ENCODE results near the gene KNG1.
"Not testable (repeated sequence)": the region's sequence is repeated elsewhere in the genome, so short reads cannot be mapped to it uniquely, and the experiment has no call there.

Gene KNG1

DNA sequence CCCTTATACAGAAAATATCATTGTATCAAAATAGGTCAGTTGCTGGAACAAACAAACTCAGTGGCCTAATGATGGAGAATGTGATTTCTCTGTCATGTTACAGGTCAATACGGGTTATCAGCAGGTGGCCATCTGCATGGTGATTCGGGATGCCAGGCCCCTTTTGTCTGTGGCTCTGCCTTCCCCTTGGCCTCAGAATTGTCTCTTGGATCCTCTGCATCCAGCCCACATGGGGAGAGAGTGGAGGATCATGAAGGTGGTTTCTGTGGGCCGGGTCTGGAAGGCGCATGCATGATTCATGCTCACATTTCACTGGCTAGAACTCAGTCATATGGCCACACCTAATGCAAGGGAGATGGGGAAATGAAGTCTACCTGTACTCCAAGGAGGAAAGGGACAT lies 6.5 kb upstream of the KNG1 start:
- not testable (repeated sequence) for DNase-seq

DNA sequence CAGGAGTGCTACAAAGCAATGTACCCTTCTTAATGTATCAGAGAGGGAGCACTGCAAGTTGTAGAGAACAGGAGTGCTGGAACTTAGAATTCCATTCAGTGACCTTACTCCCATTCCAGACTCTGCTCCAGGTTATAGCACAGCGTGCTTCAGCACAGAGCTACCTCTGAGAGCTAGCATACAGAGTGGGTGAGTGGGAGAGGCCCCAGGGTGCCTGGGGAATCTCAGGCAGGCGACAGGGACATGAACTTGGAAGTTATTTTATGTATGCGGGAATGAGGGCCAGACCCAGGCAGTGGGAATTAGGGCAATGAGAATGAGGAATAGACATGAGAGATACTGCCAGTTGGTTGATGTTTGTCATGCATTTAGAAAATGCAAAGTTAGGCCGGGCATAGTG lies 3.7 kb upstream of the KNG1 start:
- DNase-seq: no peak

DNA sequence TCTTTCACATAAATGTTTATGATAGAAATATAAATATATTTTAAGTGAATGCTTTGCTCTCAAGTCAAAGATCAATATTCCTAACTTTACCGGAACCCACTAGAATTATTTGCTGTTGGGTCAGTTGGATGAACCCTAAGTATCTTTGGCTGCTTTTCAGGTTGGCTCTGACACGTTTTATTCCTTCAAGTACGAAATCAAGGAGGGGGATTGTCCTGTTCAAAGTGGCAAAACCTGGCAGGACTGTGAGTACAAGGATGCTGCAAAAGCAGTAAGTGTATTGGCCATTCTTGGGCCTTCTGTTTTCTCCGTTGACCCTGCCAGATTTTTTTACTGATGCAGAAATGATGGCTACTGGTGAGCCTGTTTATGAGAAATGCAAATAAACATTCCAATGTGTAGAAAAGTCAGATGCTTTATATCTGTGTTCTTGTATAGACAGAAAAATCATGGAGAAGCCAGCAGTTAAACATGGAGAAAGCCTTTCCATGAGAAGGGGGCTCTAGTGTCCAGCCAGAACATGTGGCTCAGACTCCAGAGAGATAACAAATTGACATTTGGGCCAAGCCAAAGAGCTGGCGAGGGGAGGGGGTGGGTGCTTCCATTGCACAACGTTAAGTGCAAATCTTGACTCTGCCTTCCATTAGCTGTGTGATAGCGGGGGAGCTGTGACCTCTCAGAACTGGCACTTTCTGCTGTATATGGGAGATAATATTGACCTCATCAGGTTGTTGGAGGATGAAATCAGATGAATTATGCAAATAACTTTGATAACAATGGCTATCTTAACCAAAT lies 3.0 kb downstream of the KNG1 start:
- DNase-seq: no peak

DNA sequence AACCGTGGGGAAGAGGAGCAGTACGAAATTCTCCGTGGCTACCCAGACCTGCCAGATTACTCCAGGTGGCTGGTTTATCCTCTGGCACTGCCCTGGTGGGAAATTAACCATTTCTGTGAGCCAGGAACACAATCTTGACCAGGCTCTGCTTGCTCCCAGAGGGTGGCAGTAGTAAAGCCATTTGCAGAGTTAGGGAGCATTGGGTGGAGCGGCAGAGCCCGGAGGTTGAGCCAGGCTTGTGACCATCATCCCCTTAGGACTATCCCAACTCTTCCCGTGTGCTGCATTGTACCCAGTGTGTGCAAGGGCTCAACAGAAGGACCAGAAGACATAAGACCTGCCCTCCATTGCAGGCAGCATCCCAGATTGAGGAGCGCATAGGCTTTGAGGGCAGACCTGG lies 5.3 kb downstream of the KNG1 start:
- DNase-seq: no peak

DNA sequence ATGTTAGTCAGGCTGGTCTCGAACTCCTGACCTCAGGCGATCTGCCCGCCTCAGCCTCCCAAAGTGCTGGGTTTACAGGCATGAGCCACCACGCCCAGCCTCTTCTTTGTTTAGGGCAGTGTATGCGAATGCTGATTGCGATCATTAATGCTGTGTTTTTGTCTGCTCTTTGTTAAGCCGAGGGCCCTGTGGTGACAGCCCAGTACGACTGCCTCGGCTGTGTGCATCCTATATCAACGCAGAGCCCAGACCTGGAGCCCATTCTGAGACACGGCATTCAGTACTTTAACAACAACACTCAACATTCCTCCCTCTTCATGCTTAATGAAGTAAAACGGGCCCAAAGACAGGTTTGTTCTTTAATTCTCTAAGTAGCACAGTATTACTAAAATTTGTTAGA lies 7.8 kb downstream of the KNG1 start:
- DNase-seq: no peak

DNA sequence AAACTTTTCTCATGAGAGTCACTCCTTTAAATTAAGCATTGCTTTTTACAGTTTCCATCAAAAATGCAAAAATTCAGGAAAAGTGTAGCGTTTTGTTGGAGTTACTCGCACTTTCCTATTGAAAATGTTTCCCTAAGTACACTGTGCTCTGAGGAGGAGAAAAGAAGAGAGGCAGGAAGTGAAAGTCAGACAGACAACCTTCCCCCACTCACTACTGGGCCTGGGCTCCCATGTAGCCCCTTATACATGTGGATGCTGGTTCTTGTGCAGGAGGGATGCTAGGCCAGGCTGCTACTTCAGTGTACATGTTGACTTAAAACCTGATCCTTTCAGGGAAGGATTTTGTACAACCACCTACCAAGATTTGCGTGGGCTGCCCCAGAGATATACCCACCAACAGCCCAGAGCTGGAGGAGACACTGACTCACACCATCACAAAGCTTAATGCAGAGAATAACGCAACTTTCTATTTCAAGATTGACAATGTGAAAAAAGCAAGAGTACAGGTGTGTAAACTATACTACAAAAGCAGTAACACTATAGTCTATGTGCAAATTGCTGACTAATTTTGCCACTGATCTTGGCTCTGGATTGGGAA lies 15.1 kb downstream of the KNG1 start:
- DNase-seq: no peak

DNA sequence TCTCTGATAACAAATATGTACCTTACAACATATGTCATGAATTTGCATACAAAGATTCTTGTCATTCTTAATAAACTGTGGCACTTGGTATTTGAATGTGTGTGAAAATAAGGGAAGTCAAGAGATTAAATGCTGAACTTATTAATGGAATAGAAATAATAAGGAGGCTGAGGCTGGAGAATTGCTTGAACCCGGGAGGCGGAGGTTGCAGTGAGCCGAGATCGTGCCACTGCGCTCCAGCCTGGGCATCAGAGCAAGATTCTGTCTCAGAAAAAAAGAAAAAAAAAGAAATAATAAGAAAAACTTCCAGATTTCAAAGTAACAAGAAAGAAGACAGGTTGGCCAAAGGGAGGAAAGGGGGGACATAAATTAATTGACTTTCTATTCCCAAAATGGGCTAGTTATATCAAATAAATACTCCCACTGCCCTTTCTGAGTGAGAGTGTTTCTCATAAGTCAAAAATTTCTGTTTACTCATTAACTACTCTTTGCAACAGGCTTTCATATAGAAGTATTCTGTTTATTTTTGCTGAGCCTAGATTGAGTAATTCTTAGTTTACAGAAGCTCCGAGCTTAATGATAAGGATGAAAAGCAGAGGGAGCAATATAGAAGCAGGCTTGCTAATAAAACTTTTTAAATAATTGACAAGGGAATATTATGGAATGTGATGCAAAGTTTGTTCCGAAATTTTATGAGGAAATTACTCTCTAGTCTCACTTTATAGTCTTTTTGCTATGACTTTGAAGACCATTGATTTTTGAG lies 25.6 kb downstream of the KNG1 start:
- no peak for DNase-seq

DNA sequence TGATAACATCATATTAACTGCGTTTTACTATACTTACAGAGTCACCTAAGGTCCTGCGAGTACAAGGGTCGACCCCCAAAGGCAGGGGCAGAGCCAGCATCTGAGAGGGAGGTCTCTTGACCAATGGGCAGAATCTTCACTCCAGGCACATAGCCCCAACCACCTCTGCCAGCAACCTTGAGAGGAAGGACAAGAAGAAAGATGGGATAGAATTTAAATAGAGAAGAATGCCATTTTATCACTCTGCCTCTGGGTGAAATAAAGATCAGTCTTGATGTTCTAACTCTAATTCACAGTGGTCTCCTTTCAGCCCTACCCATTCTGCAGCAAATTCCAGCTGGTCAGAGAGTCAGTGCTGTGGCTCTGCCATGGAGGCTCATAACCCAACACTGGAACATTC lies 26.5 kb downstream of the KNG1 start:
- DNase-seq: no peak

DNA sequence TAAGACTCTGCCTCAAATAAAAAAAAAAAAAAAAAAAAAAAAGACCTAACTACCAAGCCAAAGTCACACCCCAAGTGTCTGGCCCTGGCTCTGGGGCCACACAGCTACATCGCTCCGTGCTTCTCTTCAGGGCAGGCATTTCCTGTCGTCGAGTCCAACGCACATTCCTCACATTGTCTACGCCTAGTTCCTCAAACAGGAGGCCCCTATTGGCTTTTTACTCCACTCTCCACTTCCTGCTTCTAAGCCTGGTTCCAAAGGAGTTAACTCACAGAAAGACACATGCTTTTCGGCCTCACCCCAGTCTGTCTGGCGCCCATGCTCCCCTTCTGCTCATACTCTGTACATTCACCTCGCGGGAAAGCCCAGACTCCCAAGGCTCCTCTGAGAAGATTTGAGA lies 28.8 kb downstream of the KNG1 start:
- DNase-seq: peak; percentile 33

DNA sequence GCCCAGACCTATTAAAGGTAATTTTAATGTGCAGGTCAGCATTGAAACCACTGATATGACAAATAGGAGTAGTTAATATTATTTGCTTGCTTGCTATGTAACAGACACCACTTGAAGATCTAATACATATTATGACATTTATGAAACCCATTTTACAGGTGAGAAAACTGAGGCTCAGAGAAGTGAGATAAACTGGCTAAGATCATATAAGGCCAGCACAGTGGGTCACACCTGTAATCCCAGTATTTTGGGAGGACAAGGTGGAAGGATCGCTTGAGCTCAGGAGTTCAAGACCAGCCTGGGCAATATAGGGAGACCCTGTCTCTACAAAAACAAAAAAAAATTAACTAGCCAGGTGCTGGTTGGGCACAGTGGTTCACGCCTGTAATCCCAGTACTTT lies 33.2 kb downstream of the KNG1 start:
- DNase-seq: no peak

DNA sequence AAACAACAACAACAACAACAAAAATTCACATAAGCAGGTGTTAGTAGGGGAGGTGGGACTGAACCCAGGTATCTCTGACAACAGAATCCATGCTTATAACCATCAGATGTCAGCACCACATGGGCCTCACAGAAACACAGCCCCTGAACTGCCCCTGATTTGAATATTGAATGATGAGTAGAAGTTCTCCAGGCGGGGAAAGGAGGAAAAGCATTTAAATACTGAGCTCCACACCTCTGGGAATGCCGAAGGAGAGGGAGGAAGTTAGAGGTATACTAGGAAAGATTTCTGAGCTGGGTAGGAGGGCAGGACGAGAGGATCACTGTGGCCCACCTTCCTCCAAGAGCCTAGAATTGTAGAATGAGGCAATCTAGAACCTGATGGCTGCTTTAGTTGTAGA lies 34.3 kb downstream of the KNG1 start:
- DNase-seq: no peak

DNA sequence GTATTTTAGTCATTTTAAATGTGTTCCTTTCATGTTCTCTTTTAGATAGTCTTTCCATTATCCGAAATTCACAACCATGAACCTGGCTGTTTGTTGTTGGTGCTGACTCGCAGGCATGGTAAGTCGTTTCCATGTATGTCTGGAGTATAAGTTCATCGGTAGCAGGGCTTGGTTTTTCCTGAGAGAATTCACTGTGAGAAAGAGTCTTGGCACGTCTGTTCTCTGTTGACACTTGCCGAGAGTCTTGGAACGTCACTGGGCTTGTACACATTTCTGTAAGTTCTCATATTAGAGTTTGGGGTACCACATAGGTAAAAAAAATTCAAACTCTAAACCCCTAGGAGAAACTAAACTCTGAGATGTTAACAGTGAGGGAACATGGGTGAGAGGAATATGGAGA lies 36.8 kb downstream of the KNG1 start:
- DNase-seq: no peak

DNA sequence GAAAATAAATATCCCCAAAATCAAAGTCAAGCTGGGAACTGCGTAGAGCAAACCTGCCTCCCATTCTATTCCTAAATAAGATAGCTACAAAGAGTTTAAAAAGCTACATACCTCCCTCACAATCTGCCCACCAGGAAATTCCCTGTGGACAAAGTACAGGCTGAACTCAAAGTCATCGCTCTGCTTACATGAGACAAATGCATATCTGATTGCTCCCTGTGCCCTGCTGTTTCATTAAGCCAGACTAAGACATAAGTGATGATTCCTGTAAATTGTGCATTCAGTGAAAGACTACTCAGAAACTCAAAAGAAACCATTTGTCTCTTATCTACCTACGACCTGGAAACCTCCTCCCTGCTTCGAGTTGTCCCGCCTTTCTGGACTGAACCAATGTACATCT lies 37.7 kb downstream of the KNG1 start:
- no peak for DNase-seq

DNA sequence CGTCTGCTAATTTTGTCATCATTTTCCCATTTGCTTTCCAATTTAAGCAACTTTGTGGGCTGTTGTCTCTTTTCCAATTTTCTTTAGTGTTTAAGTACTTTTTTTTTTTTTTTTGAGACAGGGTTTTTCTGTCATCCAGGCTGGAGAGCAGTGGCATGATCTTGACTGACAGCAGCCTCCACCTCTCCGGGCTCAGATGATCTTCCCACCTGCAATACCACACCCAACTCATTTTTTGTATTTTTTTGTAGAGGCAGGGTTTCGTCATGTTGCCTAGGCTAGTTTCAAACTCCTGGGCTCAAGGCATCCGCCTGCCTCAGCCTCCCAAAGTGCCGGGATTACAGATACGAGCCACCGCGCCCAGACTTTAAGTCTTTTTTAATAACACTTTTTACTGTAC lies 40.1 kb downstream of the KNG1 start:
- no peak for DNase-seq

DNA sequence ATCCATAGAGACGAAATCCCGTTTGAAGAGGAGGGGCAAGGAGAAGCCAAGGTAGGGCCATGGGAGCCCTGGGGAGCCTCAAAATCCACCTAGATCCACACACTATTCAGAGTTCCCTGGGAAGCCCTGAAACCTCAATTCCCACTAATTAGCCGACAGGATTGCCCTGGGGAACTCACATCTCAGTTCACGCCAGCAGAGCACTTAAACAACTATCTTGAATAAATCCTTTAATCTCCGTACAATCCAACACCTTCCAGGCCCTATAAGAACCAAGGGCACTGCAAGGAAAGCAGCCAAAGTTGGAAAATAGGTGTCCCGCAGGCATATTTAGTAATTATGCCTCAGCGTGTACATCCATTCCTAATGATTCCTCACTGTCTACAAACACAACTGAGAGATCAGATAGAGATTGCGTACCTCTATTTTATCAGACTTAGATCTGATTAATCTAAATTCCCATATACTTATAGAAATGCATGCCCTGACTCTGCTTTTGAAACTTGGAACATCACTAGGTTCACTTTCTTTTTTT lies 40.6 kb downstream of the KNG1 start:
- no peak for DNase-seq

DNA sequence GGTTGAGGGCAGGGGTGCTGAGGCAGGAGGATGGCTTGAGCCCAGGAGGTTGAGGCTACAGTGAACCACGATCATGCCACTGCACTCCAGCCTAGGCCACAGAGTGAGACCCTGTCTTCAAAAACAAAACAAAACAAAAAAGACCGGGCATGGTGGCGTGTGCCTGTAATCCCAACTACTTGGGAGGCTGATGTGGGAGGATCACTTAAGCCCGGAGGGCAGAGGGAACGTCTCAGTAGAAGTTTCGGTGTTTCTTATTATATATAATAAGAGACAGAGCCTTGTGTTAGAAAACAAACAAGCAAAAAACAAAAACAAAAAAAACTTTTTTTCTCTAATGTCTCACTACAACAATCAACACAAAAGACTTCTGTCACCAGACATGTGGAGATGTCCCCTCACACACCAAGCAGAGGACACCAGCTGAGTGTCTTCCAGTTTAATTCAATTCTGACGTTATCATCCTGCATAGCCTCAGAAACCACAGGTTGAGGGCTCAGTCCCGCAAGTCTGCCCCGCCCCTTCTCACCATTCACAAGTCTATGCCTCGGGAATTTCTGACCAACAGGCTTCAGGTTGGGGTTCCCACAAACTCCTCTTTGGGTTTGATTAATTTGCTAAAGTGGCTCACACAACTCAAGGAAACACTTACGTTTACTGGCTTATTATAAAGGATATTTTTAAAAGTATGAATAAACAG lies 42.2 kb downstream of the KNG1 start:
- no peak for DNase-seq

DNA sequence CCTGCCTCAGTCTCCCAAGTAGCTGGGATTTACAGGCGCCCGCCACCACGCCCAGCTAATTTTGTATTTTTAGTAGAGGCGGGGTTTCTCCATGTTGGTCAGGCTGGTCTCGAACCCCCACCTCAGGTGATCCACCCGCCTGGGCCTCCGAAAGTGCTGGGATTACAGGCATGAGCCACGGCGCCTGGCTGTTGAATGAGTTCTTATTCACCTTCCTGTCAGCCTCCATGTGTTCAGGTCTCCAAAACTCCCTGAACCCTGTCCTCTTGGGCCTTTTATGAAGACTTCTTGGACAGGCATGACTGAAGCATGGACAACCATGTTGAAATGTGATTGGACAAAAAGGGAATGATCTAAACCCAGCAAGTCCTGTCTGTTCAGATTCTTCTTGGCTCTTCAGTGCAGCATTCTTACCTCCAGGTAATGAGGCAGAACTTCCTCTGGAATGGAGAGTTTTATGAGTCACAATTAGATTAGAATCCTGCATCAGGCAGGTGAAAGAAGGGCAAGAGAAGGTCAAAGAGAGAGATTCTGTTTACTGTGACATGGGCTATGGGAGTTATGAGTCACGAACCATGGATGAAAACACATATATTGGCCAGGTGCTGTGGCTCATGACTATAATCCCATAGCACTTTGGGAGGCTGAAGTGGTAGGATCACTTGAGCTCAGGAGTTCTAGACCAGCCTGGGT lies 43.1 kb downstream of the KNG1 start:
- no peak for DNase-seq

DNA sequence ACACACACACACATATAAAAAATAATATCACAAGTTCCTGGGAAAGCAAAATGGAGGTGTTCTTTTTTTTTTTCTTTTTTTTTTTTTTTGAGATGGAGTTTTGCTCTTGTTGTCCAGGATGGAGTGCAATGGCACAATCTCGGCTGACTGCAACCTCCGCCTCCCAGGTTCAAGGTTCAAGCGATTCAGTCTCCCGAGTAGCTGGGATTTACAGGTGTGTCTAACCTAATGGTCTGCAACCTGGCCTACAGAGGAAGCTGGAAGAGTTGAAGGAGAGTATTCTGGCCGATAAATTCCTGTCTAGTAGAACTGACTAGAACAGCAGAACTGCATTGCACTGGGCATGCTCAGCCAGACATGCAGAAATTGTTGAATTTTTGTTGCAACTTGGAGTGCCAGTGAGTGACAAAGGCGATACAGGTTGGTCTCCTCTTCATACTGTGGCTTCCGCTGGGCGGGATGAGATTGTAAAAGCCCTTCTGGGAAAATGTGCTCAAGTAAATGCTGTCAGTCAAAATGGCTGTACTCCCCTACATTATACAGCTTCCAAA lies 43.8 kb downstream of the KNG1 start:
- no peak for DNase-seq

DNA sequence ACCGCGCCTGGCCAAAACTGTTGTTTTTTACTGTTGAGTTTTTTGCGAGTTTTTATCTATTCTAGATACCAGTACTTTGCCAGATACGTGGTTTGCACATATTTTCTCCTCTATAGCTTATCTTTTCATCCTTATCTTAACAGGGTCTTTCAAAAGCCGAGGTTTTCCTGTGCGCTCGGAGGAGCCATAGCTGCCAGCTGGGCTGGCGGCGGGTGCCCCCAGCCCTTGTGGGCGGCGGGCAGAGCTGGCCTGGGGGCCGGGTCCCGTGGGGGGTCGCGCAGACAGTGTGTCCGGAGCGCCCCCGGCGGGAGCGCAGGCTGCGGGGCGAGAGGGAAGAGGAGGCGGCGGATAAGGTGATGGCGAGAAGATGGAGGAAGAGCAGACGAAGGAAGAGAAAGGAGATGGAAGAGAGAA lies 55.1 kb downstream of the KNG1 start:
- no peak for DNase-seq

DNA sequence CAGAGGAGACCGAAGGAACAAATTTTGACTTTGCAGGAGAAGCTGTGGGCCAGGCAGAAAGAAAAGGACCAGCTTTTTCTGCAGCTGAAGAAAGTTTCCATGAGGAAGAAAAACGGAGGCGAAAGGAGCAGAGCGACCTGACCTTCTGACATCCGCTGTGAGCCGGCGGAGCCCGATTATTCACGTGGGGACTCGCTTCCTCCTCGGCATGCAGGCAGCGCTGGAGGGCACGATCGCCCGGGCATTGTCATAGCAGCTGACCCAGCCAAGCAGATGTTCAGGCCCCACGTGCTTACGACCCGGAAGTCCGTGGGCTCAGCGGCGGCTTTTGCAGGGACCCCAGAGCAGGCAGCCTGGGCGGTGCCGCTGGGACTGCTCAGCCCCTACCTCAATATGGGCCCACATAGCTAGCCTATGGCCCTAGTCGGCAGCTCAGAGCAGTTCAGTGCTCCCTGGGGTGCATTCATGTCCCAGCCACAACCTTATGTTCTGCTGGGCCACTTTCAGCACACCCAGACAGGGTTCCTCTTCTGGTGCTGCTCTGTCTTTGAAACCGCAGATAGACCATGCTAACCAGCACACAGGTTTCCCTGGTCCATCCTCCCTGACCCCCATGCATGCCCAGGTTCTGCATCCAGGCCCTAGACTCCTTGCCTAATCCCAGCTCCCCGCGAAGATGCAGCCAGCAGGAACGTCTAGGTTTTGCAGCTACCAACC lies 55.7 kb downstream of the KNG1 start:
- peak; percentile 76 for DNase-seq

DNA sequence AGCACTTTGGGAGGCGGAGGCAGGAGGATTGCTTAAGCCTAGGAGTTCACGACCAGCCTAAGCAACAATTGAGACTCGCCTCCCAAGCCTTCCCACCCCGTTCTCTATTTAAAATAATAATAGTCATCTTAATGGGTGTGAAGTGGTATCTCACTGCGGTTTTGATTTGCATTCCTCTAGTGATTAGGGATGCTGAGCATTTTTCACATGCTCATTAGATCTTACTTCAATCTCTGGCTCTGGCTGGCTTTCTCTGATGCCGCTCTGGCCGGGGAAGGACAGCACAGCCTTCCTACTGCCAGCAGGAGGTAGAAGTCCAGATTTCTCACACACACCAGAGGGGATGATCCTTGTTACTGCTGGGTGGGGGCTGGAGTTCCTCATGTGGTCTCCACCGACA lies 58.8 kb downstream of the KNG1 start:
- DNase-seq: no peak

DNA sequence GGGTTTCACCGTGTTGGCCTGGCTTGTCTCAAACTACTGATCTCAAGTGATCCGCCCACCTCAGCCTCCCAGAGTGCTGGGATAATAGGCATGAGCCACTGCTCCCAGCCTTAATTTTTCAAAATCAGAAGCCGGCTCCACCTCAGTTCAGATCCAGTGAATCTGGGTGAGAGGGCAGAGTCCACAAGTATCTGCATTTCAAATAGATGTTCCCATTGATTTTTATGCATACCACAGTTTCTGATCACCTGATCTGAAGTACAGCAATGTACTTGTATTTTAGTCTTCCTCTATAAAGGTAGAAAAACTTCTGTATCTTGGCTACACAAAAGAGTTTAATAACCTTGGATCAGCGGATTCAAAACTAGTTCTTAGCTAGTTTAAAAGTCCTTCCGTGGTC lies 62.0 kb downstream of the KNG1 start:
- DNase-seq: no peak

All from femur (tissue), 1 donor.